ENCODE measurements around the gene DISP2. TPM values are rescaled to one million over a fixed set of nuclear protein-coding genes. Genes with fewer than 3 reads are reported as not detected.
A peak's percentile ranks its signal among the peaks of the same experiment; 100 is the strongest.

The DISP2 gene
- total RNA-seq, 1 experiment from 2014 or later: 0.35 TPM

- no peaks in the 10 kb centered on the region for H3K9me2 ChIP-seq (ENCODE audit: insufficient read depth)
- no peak overlapping the region for H3K4me2 ChIP-seq
- peaks cover 45% of the 10 kb centered on the region; the same call in 1 of the 2 replicates for H3F3A ChIP-seq (ENCODE audit: insufficient read depth, low read depth)
- H3K27ac ChIP-seq: no peak overlapping the region
- no peak overlapping the region for H2AFZ ChIP-seq
- H4K20me1 ChIP-seq (ENCODE audit: insufficient read depth): no peaks in the 10 kb centered on the region
- ChIA-PET CTCF (no interaction called here), POLR2A (ENCODE audit: unreplicated experiment) (no interaction called here)
- BruUV-seq (replicated peaks): no TSS peak
- H3K4me1 ChIP-seq (replicated peaks; ENCODE audit: insufficient read depth): peaks cover 3% of the 10 kb centered on the region; the same call in 1 of the 2 replicates
- no peak for DNase-seq
- TF ChIP-seq, protein P1, sequence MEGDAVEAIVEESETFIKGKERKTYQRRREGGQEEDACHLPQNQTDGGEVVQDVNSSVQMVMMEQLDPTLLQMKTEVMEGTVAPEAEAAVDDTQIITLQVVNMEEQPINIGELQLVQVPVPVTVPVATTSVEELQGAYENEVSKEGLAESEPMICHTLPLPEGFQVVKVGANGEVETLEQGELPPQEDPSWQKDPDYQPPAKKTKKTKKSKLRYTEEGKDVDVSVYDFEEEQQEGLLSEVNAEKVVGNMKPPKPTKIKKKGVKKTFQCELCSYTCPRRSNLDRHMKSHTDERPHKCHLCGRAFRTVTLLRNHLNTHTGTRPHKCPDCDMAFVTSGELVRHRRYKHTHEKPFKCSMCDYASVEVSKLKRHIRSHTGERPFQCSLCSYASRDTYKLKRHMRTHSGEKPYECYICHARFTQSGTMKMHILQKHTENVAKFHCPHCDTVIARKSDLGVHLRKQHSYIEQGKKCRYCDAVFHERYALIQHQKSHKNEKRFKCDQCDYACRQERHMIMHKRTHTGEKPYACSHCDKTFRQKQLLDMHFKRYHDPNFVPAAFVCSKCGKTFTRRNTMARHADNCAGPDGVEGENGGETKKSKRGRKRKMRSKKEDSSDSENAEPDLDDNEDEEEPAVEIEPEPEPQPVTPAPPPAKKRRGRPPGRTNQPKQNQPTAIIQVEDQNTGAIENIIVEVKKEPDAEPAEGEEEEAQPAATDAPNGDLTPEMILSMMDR (conservative IDR thresholded peaks at IDR 0.05): no peak
- TF ChIP-seq EZH2 (IDR thresholded peaks at IDR 0.05; ENCODE audit: low read depth): no peak
- H3K79me2 ChIP-seq (ENCODE audit: low read depth): peaks cover 10% of the 10 kb centered on the region
- no peak overlapping the region for H3K4me3 ChIP-seq
- no peaks in the 10 kb centered on the region for H3K27me3 ChIP-seq (ENCODE audit: insufficient read depth, low read depth)
- no peaks in the 10 kb centered on the region for H3K9me3 ChIP-seq (ENCODE audit: insufficient read depth, low read depth)
- peaks cover 14% of the 10 kb centered on the region; the same call in 1 of the 2 replicates for H3K36me3 ChIP-seq (ENCODE audit: low read depth)
- intact Hi-C loops (cut with micrococcal nuclease; ENCODE audit: unreplicated experiment): no loop called here
These were observed 32.0 kb downstream of the DISP2 start for GRCh38 chr15:40389824-40390595.

- Histone ChIP-seq H3K36me3 (ENCODE audit: low read depth) (peaks cover 14% of the 10 kb centered on the region; the same call in 1 of the 2 replicates), H3K9me2 (ENCODE audit: insufficient read depth) (no peaks in the 10 kb centered on the region), H3K27me3 (ENCODE audit: insufficient read depth, low read depth) (no peaks in the 10 kb centered on the region), H4K20me1 (ENCODE audit: insufficient read depth) (no peaks in the 10 kb centered on the region), H2AFZ (no peak overlapping the region), H3K4me3 (no peak overlapping the region), H3K9me3 (ENCODE audit: insufficient read depth, low read depth) (no peaks in the 10 kb centered on the region), H3K4me1 (replicated peaks; ENCODE audit: insufficient read depth) (no peaks in the 10 kb centered on the region), H3F3A (ENCODE audit: insufficient read depth, low read depth) (peaks cover 30% of the 10 kb centered on the region; the same call in 1 of the 2 replicates), H3K27ac (peak overlapping the region; percentile 76), H3K79me2 (ENCODE audit: low read depth) (no peaks in the 10 kb centered on the region), H3K4me2 (no peak overlapping the region)
- POLR2A ChIA-PET (ENCODE audit: unreplicated experiment): interaction anchor here (0.6 kb wide), 1 partner anchor 939 kb away, joined by 3 read pairs; the partner anchor contains the start of genes NUSAP1 and OIP5
- no peak for DNase-seq
- BruUV-seq (replicated peaks): no TSS peak
- intact Hi-C loops (cut with micrococcal nuclease; ENCODE audit: unreplicated experiment): no loop called here
- TF ChIP-seq, protein P1 (conservative IDR thresholded peaks at IDR 0.05): no peak
- no peak for TF ChIP-seq EZH2 (IDR thresholded peaks at IDR 0.05; ENCODE audit: low read depth)
- CTCF ChIA-PET: no interaction called here
These were observed 35.2 kb downstream of the DISP2 start for GRCh38 chr15:40392986-40393948.

- POLR2A ChIA-PET (ENCODE audit: unreplicated experiment): no interaction called here
These were observed 39.8 kb downstream of the DISP2 start for GRCh38 chr15:40397688-40398412.

More at GRCh38 chr15:40397688-40398412, 39.8 kb downstream of the DISP2 start:
- H4K20me1 ChIP-seq (ENCODE audit: insufficient read depth): no peaks in the 10 kb centered on the region
- peaks cover 18% of the 10 kb centered on the region; the same call in 1 of the 2 replicates for H3F3A ChIP-seq (ENCODE audit: insufficient read depth, low read depth)
- no peak overlapping the region for H3K27ac ChIP-seq
- H3K4me1 ChIP-seq (replicated peaks; ENCODE audit: insufficient read depth): no peaks in the 10 kb centered on the region
- H3K4me2 ChIP-seq: no peak overlapping the region
- H3K4me3 ChIP-seq: no peak overlapping the region
- CTCF ChIA-PET: interaction anchor here (0.6 to 0.7 kb wide), 2 partner anchors 10 to 170 kb away, joined by 3 to 9 read pairs; no protein-coding TSS in a partner anchor
- TF ChIP-seq, protein P1 (conservative IDR thresholded peaks at IDR 0.05): no peak
- no peak for TF ChIP-seq EZH2 (IDR thresholded peaks at IDR 0.05; ENCODE audit: low read depth)
- H3K79me2 ChIP-seq (ENCODE audit: low read depth): no peaks in the 10 kb centered on the region
- no peaks in the 10 kb centered on the region for H3K27me3 ChIP-seq (ENCODE audit: insufficient read depth, low read depth)
- H3K36me3 ChIP-seq (ENCODE audit: low read depth): peaks cover 4% of the 10 kb centered on the region; the same call in 1 of the 2 replicates
- no peaks in the 10 kb centered on the region for H3K9me2 ChIP-seq (ENCODE audit: insufficient read depth)
- H2AFZ ChIP-seq: no peak overlapping the region
- BruUV-seq (replicated peaks): no TSS peak
- no peak for DNase-seq
- intact Hi-C loops (cut with micrococcal nuclease; ENCODE audit: unreplicated experiment): no loop called here
- no peaks in the 10 kb centered on the region for H3K9me3 ChIP-seq (ENCODE audit: insufficient read depth, low read depth)
